ENCODE results near the gene TMEM80.

DNA sequence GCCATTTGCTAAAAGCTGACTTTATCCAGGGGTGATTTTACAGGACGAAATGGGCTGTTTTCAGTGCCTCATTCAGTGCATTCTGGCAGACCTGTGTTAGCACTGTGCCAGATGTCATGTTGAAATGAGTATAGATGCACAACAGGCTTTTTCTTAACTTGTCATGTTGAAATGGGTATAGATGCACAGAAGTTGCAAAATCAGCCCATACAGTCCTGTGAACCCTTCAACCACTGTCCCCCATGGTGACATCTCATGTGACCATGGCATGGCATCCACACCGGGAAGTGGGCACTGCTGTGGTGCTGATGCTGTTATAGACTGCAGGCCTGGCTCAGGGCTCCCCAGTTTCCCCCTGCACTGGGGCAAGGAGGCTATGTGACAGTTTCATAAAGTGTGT lies 54.1 kb downstream of the TMEM80 start:
- TF ChIP-seq GATA3 (IDR thresholded peaks at IDR 0.05; ENCODE audit: low read depth, low read length) (no peak), GATA2 (IDR thresholded peaks at IDR 0.05; ENCODE audit: low read depth, low read length) (no peak)
